Endothelial cell of umbilical vein (primary cell): ENCODE measurements around the gene LAIR1. TPM values are rescaled to one million over a fixed set of nuclear protein-coding genes. Genes with fewer than 3 reads are reported as not detected.

Experiments used
- BruUV-seq: library from RNA; stranded (reverse); fragments of 400-500 nt; replicated peaks from 2 replicates; lab custom pipeline; 2021; lab: Mats Ljungman, UMichigan
- CTCF ChIA-PET: fragments of 300-600, 350-600 bp; sonication (Branson Sonifier 250); formaldehyde crosslinking; loops from one replicate; lab custom pipeline; 2021; ENCODE audit warnings: antibody characterized with exemption, inconsistent platforms; lab: Charles Lee
- POLR2A ChIA-PET: fragments of 300-600, 350-600 bp; sonication (Branson Sonifier 250); formaldehyde crosslinking; loops from one replicate; lab custom pipeline; 2021; ENCODE audit warnings: antibody characterized with exemption, inconsistent platforms; lab: Charles Lee
- DNase-seq: peaks from one replicate; pipeline ENCODE4 v3.0.0-alpha.2; 2011; ENCODE audit warnings: low read depth, low spot score
- FAIRE-seq: peaks from 2 replicates; lab custom pipeline; 2011; peaks lifted over from hg19 to GRCh38; lab: Jason Lieb, UNC
- H2AFZ ChIP-seq: 2 replicates; pipeline ENCODE4 v1.6.0; 2012; ENCODE audit warnings: low read depth, low read length, control low read depth, inconsistent platforms
- H3K27ac ChIP-seq: 2 replicates; pipeline ENCODE4 v1.5.1; 2011; ENCODE audit warnings: low read depth, mild to moderate bottlenecking, control low read depth, low read length, moderate library complexity; ENCODE audit not compliant: insufficient read depth
- H3K27me3 ChIP-seq, 2 experiments: 2 replicates each; pipeline versions ENCODE4 v1.6.0 to v1.6.1; 2011; ENCODE audit warnings: low read length in 2 of 2, mixed read lengths in 1 of 2; ENCODE audit not compliant: control insufficient read depth in 2 of 2, insufficient read depth in 2 of 2
- H3K36me3 ChIP-seq, 2 experiments: 2 replicates in 1 of 2; 3 replicates in 1 of 2; pipeline ENCODE4 v1.5.1; 2011; ENCODE audit warnings: low read length in 2 of 2, mild to moderate bottlenecking in 1 of 2, moderate library complexity in 1 of 2; ENCODE audit not compliant: control insufficient read depth in 2 of 2, insufficient read depth in 2 of 2; ENCODE audit errors: extremely low read depth in 1 of 2
- H3K4me1 ChIP-seq: 3 replicates; pipeline ENCODE4 v1.5.1; 2011; ENCODE audit warnings: mild to moderate bottlenecking, low read length; ENCODE audit not compliant: control insufficient read depth, insufficient read depth; ENCODE audit errors: extremely low read depth
- H3K4me2 ChIP-seq: 2 replicates; pipeline ENCODE4 v1.6.1; 2011; ENCODE audit warnings: low read length, control low read depth, mixed read lengths; ENCODE audit not compliant: insufficient read depth
- H3K4me3 ChIP-seq, 3 experiments: fragments of 200-600 bp in 1 of 3; sonication (generic), shearing (Covaris generic) in 1 of 3; replicated peaks in 1 of 3; 2 replicates each; pipeline ENCODE4 v1.5.1; 2011 to 2016; ENCODE audit warnings: control low read depth in 3 of 3, low read length in 3 of 3, mild to moderate bottlenecking in 2 of 3, inconsistent platforms in 1 of 3, low read depth in 1 of 3, moderate library complexity in 1 of 3; ENCODE audit not compliant: insufficient read depth in 1 of 3
- H3K79me2 ChIP-seq: 2 replicates; pipeline ENCODE4 v1.6.0; 2012; ENCODE audit warnings: low read length, inconsistent platforms; ENCODE audit not compliant: control insufficient read depth, insufficient read depth
- H3K9ac ChIP-seq: replicated peaks from 2 replicates; pipeline ENCODE3; 2011; ENCODE audit warnings: low read length, control low read depth; ENCODE audit not compliant: insufficient read depth; ENCODE audit errors: extremely low read depth
- H3K9me1 ChIP-seq: replicated peaks from 3 replicates; pipeline ENCODE4 v1.6.0; 2011; ENCODE audit warnings: mild to moderate bottlenecking, low read length; ENCODE audit not compliant: control insufficient read depth, insufficient read depth; ENCODE audit errors: extremely low read depth
- H3K9me3 ChIP-seq: replicated peaks from 2 replicates; pipeline ENCODE4 v1.5.1; 2012; ENCODE audit warnings: low read length, inconsistent platforms; ENCODE audit not compliant: control insufficient read depth, insufficient read depth
- H4K20me1 ChIP-seq: replicated peaks from 2 replicates; pipeline ENCODE3; 2011; ENCODE audit warnings: mild to moderate bottlenecking, low read length; ENCODE audit not compliant: control insufficient read depth, insufficient read depth; ENCODE audit errors: extremely low read depth
- CTCF ChIP-seq, 2 donors: IDR thresholded peaks; 1 replicate in 1 of 2; 2 replicates in 1 of 2; pipeline ENCODE4 v1.5.1; 2011; ENCODE audit warnings: low read length in 2 of 2, mild to moderate bottlenecking in 2 of 2, moderate library complexity in 2 of 2, control low read depth in 1 of 2, inconsistent platforms in 1 of 2, low read depth in 1 of 2; ENCODE audit not compliant: insufficient read depth in 1 of 2; ENCODE audit errors: extremely low read depth in 1 of 2
- EZH2 ChIP-seq: IDR thresholded peaks from 2 replicates; pipeline ENCODE4 v1.6.1; 2012; ENCODE audit warnings: borderline replicate concordance, low read depth, mild to moderate bottlenecking, moderate library complexity, low read length, inconsistent platforms; ENCODE audit not compliant: severe bottlenecking
- FOS ChIP-seq: IDR thresholded peaks from 2 replicates; pipeline ENCODE4 v1.6.1; 2011; ENCODE audit warnings: mild to moderate bottlenecking, low read length, moderate library complexity, borderline replicate concordance; ENCODE audit not compliant: insufficient read depth
- GATA2 ChIP-seq: IDR thresholded peaks from 2 replicates; pipeline ENCODE4 v1.7.0; 2011; ENCODE audit warnings: low read depth, mild to moderate bottlenecking, moderate library complexity, mixed read lengths, low read length; ENCODE audit not compliant: insufficient read length, insufficient read depth
- JUN ChIP-seq: IDR thresholded peaks from 2 replicates; pipeline ENCODE4 v1.6.1; 2011; ENCODE audit warnings: borderline replicate concordance, low read depth; ENCODE audit not compliant: insufficient read length, insufficient read depth
- MYC ChIP-seq: IDR thresholded peaks from one replicate; pipeline ENCODE4 v1.6.1; 2011; ENCODE audit warnings: mild to moderate bottlenecking, low read depth, low read length
- POLR2A ChIP-seq: IDR thresholded peaks from 2 replicates; pipeline ENCODE4 v1.6.1; 2012; ENCODE audit warnings: low read depth, mild to moderate bottlenecking, control low read depth, low read length
- POLR2AphosphoS5 ChIP-seq: IDR thresholded peaks from 2 replicates; pipeline ENCODE4 v1.6.1; 2012; ENCODE audit warnings: low read depth, mild to moderate bottlenecking, control low read depth, low read length, moderate library complexity; ENCODE audit not compliant: insufficient read depth
- dilution Hi-C: fragments of 300-500 bp; cut with MboI; formaldehyde crosslinking; loops from one replicate; pipeline ENCODE4 v1.15.0; 2019; ENCODE audit warnings: low sequenced_read_pairs; ENCODE audit not compliant: extremely low pct_ligation_motif_present
- intact Hi-C: fragments of 100-400 bp; cut with micrococcal nuclease; formaldehyde crosslinking; loops from one replicate; pipeline ENCODE4 v1.10.0; 2022
- polyA plus RNA-seq, 4 experiments: library from polyadenylated mRNA; depleted of rRNA in 3 of 4; stranded (reverse) in 3 of 4; unstranded in 1 of 4; fragments of >200 nt; gene quantifications; 2 replicates each; pipeline versions ENCODE4 v1.2.1 to v1.2.3, GENCODE V29; 2011 to 2012; ENCODE audit warnings: missing spikeins in 1 of 4
- total RNA-seq: library from RNA; stranded (reverse); gene quantifications from 2 replicates; pipeline ENCODE4 v1.2.3, GENCODE V29; 2021
- TF ChIP-seq, protein P1 (sequence below): IDR thresholded peaks from 2 replicates; pipeline ENCODE4 v1.6.1; 2011; ENCODE audit not compliant: insufficient read depth, insufficient read length

LAIR1 gene
- total and polyA plus RNA-seq, 2 donors (not counting 3 experiments of a cell fraction or from before 2014, with no cell fraction given), result not detected

- TF ChIP-seq JUN (no peak), FOS (no peak), POLR2AphosphoS5 (no peak), CTCF (IDR thresholded peaks at IDR 0.05; ENCODE audit: extremely low read depth in 1 of 2, insufficient read depth in 1 of 2, low read depth in 1 of 2, low read length in 2 of 2) (no peak), EZH2 (no peak), POLR2A (no peak), GATA2 (no peak), MYC (no peak)
- TF ChIP-seq, protein P1, sequence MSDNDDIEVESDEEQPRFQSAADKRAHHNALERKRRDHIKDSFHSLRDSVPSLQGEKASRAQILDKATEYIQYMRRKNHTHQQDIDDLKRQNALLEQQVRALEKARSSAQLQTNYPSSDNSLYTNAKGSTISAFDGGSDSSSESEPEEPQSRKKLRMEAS, result no peak
- Histone ChIP-seq H4K20me1 (no peaks in the 10 kb centered on the region), H3K4me2 (no peak overlapping the region), H3K79me2 (no peaks in the 10 kb centered on the region), H3K36me3 (no peaks in the 10 kb centered on the region), H3K27me3 (no peaks in the 10 kb centered on the region), H2AFZ (no peak overlapping the region), H3K9me1 (no peaks in the 10 kb centered on the region), H3K27ac (no peak overlapping the region), H3K4me3 (no peak overlapping the region), H3K4me1 (no peaks in the 10 kb centered on the region), H3K9ac (no peak overlapping the region), H3K9me3 (no peaks in the 10 kb centered on the region)
- intact Hi-C loops, result no loop called here
- no peak for FAIRE-seq
- dilution Hi-C loops, result no loop called here
- ChIA-PET POLR2A (no interaction called here), CTCF (interaction anchor here (0.8 to 1.3 kb wide), 3 partner anchors 9 to 50 kb away, joined by 3 read pairs; no protein-coding TSS in a partner anchor)
- no TSS peak for BruUV-seq
- no peak for DNase-seq
Measured at GRCh38 chr19:54315956-54316355, 48.8 kb downstream of the LAIR1 start.
